ENCODE measurements around the gene ADNP2.
A peak's percentile ranks its signal among the peaks of the same experiment; 100 is the strongest.

ADNP2 gene

GRCh38 chr18:80108739-80109675 is at the start of gene ADNP2:
ADNP2 (plus strand) TSS chr18:80109262; CDS start chr18:80117543, 8,281 bp downstream.
- peak; percentile 72 for DNase-seq

- DNase-seq: no peak
These were observed 49.1 kb upstream of the ADNP2 start for GRCh38 chr18:80059945-80060344.

- DNase-seq: no peak
These were observed 43.4 kb upstream of the ADNP2 start for GRCh38 chr18:80065705-80066104.

- DNase-seq: no peak
These were observed 41.7 kb upstream of the ADNP2 start for GRCh38 chr18:80067321-80067720.

- no peak for DNase-seq
These were observed 41.2 kb upstream of the ADNP2 start for GRCh38 chr18:80067897-80068296.

GRCh38 chr18:80068571-80069272 is 40.3 kb upstream of the ADNP2 start:
- DNase-seq: no peak

GRCh38 chr18:80070825-80071224 is 38.2 kb upstream of the ADNP2 start:
- DNase-seq: no peak

- no peak for DNase-seq
These were observed 34.9 kb upstream of the ADNP2 start for GRCh38 chr18:80074183-80074582.

- DNase-seq: no peak
These were observed 34.4 kb upstream of the ADNP2 start for GRCh38 chr18:80074697-80075096.

- DNase-seq: no peak
These were observed 33.1 kb upstream of the ADNP2 start for GRCh38 chr18:80075940-80076339.

- no peak for DNase-seq
These were observed 32.7 kb upstream of the ADNP2 start for GRCh38 chr18:80076379-80076778.

GRCh38 chr18:80077873-80078272 is 31.2 kb upstream of the ADNP2 start:
- DNase-seq: no peak

GRCh38 chr18:80086281-80086680 is 22.8 kb upstream of the ADNP2 start:
- DNase-seq: no peak

GRCh38 chr18:80088036-80088435 is 21.0 kb upstream of the ADNP2 start:
- DNase-seq: no peak

GRCh38 chr18:80088823-80089222 is 20.2 kb upstream of the ADNP2 start:
- no peak for DNase-seq

- no peak for DNase-seq
These were observed 13.6 kb upstream of the ADNP2 start for GRCh38 chr18:80095414-80095813.

GRCh38 chr18:80096032-80096565 is 13.0 kb upstream of the ADNP2 start:
- DNase-seq: no peak

- DNase-seq: no peak
These were observed 11.9 kb upstream of the ADNP2 start for GRCh38 chr18:80097201-80097600.

GRCh38 chr18:80103231-80103630 is 5.8 kb upstream of the ADNP2 start:
- no peak for DNase-seq

GRCh38 chr18:80104364-80104779 is 4.7 kb upstream of the ADNP2 start:
- DNase-seq: no peak

- DNase-seq: no peak
These were observed 3.5 kb upstream of the ADNP2 start for GRCh38 chr18:80105369-80106167.

- DNase-seq: no peak
These were observed 2.5 kb upstream of the ADNP2 start for GRCh38 chr18:80106482-80107051.

- no peak for DNase-seq
These were observed 1.6 kb upstream of the ADNP2 start for GRCh38 chr18:80107426-80107825.

Data from activated CD8-positive, alpha-beta memory T cell treated with anti-CD3 and anti-CD28 coated beads, Interleukin-2, amount 50 U/mL, for 4 hours (primary cell).